Activated T-cell treated with anti-CD3 and anti-CD28 coated beads for 4 hours (primary cell): ENCODE data around the gene ZFAND2B.

Experiments used
- DNase-seq: peaks from one replicate; pipeline ENCODE4 v3.0.0-alpha.2; 2020

The ZFAND2B gene

GRCh38 chr2:219225350-219225749, 18.8 kb downstream of the ZFAND2B start:
- DNase-seq: no peak

GRCh38 chr2:219228041-219228910, 21.7 kb downstream of the ZFAND2B start:
- no peak for DNase-seq

- no peak for DNase-seq
These were observed 22.3 kb downstream of the ZFAND2B start for GRCh38 chr2:219228911-219229304.

- peak; percentile 97 for DNase-seq
These were observed 22.9 kb downstream of the ZFAND2B start, which contains the start of the genes ANKZF1 and ATG9A for GRCh38 chr2:219229305-219230058. TSS of gene ANKZF1 (plus strand) at chr2:219229806. CDS start at chr2:219230258, 452 bp downstream. TSS of gene ATG9A (minus strand) at chr2:219229636. CDS start at chr2:219228024, 1,612 bp downstream.

GRCh38 chr2:219230059-219230540, 23.5 kb downstream of the ZFAND2B start:
- DNase-seq: no peak

GRCh38 chr2:219234331-219234730, 27.7 kb downstream of the ZFAND2B start:
- no peak for DNase-seq

GRCh38 chr2:219243291-219243761, 36.7 kb downstream of the ZFAND2B start:
- no peak for DNase-seq

- DNase-seq: no peak
These were observed 38.2 kb downstream of the ZFAND2B start for GRCh38 chr2:219244789-219245147.

- peak; percentile 80 for DNase-seq
These were observed 38.7 kb downstream of the ZFAND2B start, which contains the start of the genes GLB1L and STK16 for GRCh38 chr2:219245148-219245898. TSS of gene GLB1L (minus strand) at chr2:219245444. CDS start at chr2:219243573, 1,871 bp downstream. TSS of gene STK16 (plus strand) at chr2:219245479. CDS start at chr2:219246000, 521 bp downstream.

- DNase-seq: no peak
These were observed 39.3 kb downstream of the ZFAND2B start for GRCh38 chr2:219245899-219246230.

GRCh38 chr2:219246559-219246958, 40.0 kb downstream of the ZFAND2B start:
- no peak for DNase-seq

GRCh38 chr2:219247678-219248642, 41.4 kb downstream of the ZFAND2B start:
- DNase-seq: peak; percentile 54

GRCh38 chr2:219248845-219249202, 42.2 kb downstream of the ZFAND2B start:
- DNase-seq: no peak

- DNase-seq: no peak
These were observed 42.8 kb downstream of the ZFAND2B start for GRCh38 chr2:219249203-219249980.

- no peak for DNase-seq
These were observed 43.6 kb downstream of the ZFAND2B start for GRCh38 chr2:219250049-219250781.

GRCh38 chr2:219251656-219252055, 45.1 kb downstream of the ZFAND2B start:
- no peak for DNase-seq

GRCh38 chr2:219252084-219252483, 45.5 kb downstream of the ZFAND2B start:
- DNase-seq: peak; percentile 18

- peak; percentile 31 for DNase-seq
These were observed 46.0 kb downstream of the ZFAND2B start for GRCh38 chr2:219252570-219252899.

GRCh38 chr2:219252900-219253752, 46.5 kb downstream of the ZFAND2B start, which contains the start of gene TUBA4B:
TSS of gene TUBA4B (plus strand) at chr2:219253243. CDS start at chr2:219253408, 165 bp downstream.
- peak; percentile 27 for DNase-seq
